Fibroblast of villous mesenchyme (primary cell): ENCODE measurements around the gene ATP2B2. TPM values are rescaled to one million over a fixed set of nuclear protein-coding genes. Genes with fewer than 3 reads are reported as not detected.

Source experiments
- DNase-seq: peaks from one replicate; pipeline ENCODE4 v3.0.0-alpha.2; 2010; ENCODE audit warnings: low read depth
- H3K4me3 ChIP-seq: 2 replicates; pipeline ENCODE4 v1.5.1; 2011; ENCODE audit warnings: low read depth, mild to moderate bottlenecking, low read length
- total RNA-seq: library from RNA; depleted of rRNA; stranded (reverse); fragments of >200 nt; gene quantifications from 2 replicates; pipeline ENCODE4 v1.2.3, GENCODE V29; 2012
- TF ChIP-seq, protein P1 (sequence below): IDR thresholded peaks from 2 replicates; pipeline ENCODE4 v1.5.1; 2012; ENCODE audit warnings: low read depth, mild to moderate bottlenecking, low read length; ENCODE audit not compliant: insufficient read depth

ATP2B2 gene
- total RNA-seq, 1 donor, result not detected

DNA sequence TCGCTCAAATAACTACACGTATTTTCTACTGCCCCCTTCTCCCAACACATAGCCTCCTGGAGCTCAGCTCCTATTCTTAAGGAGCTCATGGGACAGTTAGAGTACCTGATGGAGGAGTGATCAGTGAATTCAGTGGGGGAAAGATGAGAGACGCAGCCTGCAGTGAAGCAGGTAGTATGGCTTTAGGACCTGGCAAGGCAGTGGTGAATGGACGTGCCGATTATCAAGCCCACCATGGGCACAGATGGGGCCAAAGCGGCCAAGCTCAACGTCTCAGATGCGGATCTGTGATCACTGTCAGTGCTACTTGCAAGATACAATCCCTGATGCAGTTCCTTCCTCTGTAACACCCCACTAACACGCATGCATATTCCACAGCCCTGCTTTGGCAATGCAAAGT is 45.8 kb upstream of the ATP2B2 start:
- H3K4me3 ChIP-seq, result no peak overlapping the region
- TF ChIP-seq, protein P1, sequence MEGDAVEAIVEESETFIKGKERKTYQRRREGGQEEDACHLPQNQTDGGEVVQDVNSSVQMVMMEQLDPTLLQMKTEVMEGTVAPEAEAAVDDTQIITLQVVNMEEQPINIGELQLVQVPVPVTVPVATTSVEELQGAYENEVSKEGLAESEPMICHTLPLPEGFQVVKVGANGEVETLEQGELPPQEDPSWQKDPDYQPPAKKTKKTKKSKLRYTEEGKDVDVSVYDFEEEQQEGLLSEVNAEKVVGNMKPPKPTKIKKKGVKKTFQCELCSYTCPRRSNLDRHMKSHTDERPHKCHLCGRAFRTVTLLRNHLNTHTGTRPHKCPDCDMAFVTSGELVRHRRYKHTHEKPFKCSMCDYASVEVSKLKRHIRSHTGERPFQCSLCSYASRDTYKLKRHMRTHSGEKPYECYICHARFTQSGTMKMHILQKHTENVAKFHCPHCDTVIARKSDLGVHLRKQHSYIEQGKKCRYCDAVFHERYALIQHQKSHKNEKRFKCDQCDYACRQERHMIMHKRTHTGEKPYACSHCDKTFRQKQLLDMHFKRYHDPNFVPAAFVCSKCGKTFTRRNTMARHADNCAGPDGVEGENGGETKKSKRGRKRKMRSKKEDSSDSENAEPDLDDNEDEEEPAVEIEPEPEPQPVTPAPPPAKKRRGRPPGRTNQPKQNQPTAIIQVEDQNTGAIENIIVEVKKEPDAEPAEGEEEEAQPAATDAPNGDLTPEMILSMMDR, result no peak

DNA sequence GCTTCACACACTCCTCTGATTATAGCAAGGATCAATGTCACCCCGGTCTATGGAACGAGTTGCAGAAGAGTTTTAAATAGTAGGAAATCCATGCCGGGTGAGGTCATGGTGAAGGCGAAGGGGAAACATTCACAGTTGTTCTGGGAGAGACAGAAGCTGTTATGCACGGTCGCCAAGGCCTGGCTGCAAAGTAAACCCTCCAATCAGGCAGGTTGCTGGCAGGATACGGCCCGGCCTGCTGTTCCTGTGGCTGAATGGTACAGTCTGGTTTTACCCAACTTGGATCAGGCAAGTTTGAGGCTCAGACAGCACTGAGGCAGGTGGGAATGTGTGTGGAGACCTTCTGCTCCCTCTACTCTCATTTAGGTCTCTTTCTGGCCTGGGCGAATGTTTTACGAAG is 45.3 kb upstream of the ATP2B2 start:
- TF ChIP-seq, protein P1, result no peak
- no peak overlapping the region for H3K4me3 ChIP-seq
- DNase-seq, result no peak

More for the DNA sequence above, 45.8 kb upstream of the ATP2B2 start:
- DNase-seq, result no peak

DNA sequence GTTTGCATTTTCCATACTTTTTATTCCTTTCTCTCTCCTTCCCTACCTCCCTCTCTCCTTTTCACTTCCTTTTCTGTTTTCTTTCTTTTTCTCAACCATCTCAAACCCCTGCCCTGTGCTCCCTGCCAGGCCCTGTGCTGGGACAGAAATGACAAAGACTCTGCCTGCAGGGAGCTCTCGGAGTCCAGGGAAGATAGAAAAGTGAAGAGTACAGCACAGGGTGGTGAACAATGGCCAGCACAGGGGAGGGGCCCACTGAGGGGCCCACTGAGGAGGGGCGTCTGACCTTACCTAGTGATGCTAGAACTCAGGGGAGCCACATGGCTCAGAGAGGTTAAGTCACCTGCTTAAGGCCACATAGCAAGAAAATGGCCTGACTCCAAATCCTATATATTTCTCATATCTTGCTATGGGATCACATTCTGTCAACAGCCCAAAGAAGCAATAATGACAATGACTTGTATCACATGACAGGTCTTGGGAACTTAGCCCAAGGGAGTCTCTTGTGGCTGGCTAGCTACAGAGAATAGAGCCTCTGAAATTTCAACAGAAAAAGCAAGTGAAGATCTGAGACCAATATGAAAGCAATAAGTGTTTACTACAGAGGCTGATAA is 44.3 kb upstream of the ATP2B2 start:
- no peak overlapping the region for H3K4me3 ChIP-seq
- DNase-seq, result no peak
- TF ChIP-seq, protein P1, result no peak

DNA sequence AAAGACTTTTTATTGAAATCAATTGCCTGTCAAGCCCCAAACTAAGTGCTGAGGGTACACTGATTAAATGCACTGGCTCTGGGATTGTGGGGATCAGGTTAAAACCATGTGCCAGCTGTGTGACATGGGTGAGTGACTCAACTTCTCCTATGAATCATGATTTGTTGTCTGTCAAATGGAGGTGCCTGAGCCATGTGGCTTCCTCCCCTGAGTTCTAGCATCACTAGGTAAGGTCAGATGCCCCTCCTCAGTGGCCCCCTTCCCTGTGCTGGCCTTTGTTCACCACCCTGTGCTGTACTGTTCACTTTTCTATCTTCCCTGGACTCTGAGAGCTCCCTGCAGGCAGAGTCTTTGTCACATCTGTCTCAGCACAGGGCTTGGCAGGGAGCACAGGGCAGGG is 43.6 kb upstream of the ATP2B2 start:
- no peak for DNase-seq
- no peak overlapping the region for H3K4me3 ChIP-seq
- TF ChIP-seq, protein P1, result no peak

DNA sequence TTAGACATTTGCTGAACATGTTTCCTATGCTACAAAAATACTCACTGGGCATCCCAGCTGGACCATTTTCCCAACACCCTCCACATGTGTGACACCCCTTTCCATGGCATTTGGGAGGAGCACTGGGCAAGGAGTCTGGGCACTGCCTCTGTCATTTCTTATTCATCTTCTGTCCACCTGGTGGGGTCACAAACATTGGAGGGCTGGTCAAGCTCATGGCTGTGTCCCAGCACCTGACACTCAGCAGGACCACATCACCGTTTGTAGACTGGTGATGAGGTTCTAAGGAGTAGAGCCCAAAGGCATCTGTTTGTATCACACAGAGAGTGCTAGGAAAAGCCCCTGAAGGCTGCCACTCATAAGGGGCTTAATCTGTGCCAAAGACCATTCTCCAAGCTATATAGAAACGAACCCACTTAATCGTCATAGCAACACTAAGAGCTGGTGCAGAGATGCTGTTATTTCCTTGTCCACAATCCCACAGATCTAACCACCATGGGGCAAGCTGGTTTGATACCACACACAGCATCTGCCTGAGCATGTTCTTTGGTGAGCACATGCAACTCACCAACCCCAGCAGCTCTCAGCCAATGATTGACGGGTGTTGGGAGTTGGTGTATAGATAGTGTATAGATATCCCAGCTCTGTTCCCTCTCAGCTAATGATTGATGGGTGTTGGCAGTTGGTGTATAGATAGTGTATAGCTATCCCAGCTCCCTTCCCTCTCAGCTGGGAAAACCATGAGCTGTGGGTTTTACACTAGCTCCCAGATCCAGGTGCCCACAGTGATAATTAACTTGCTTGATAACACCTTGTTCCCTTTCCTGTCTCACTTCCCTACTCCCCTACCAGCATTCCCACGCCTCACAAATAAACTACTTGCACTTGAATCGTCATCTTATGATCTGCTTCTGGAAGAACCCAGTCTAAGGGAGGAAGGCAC is 42.7 kb upstream of the ATP2B2 start:
- no peak for DNase-seq
- H3K4me3 ChIP-seq, result no peak overlapping the region
- TF ChIP-seq, protein P1, result no peak

DNA sequence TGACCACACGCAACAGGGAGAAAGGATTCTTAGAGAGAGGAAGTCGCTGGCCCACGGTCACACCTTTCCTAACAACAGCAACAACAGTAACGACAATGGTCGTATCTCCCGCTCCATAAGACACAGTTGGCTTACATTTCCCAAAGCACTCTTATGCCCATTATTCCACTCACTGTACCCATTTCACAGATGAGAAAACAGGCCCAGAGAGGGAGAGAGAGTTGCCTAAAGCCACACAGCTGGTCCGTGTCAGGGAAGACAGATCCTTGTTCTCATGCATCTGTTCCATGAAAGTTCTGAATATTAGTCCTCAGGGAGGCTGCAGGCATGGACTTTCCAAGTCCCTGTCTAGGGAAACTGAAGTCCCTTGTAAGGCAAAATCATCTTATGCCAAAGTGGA is 42.0 kb upstream of the ATP2B2 start:
- DNase-seq, result no peak
- H3K4me3 ChIP-seq, result no peak overlapping the region
- TF ChIP-seq, protein P1, result no peak
